ENCODE data around the gene SPACDR.

- TF ChIP-seq CTCF (IDR thresholded peaks at IDR 0.05) (no peak), POLR2A (IDR thresholded peaks at IDR 0.05) (no peak)
Measured at GRCh38 chr7:100426516-100426915, 37.5 kb downstream of the SPACDR start.
